Coronary artery (tissue), 2 donors: Measurements from ENCODE around the gene CHRD.

ENCODE experiments used
- DNase-seq: peaks from one replicate; pipeline ENCODE4 v3.0.0-alpha.2; 2017; ENCODE audit warnings: low spot score
- H3K27ac ChIP-seq, 2 donors: fragments of 200-600 bp; sonication (generic); one replicate each; pipeline ENCODE4 v1.5.1; 2016 to 2019
- H3K4me3 ChIP-seq: fragments of 200-600 bp; sonication (generic); 2 replicates; pipeline ENCODE4 v1.5.1; 2016; ENCODE audit warnings: mild to moderate bottlenecking, moderate library complexity
- CTCF ChIP-seq: fragments of 200-600 bp; sonication (generic); IDR thresholded peaks from one replicate; pipeline ENCODE4 v1.5.1; 2019; ENCODE audit warnings: antibody characterized with exemption

CHRD gene

DNA sequence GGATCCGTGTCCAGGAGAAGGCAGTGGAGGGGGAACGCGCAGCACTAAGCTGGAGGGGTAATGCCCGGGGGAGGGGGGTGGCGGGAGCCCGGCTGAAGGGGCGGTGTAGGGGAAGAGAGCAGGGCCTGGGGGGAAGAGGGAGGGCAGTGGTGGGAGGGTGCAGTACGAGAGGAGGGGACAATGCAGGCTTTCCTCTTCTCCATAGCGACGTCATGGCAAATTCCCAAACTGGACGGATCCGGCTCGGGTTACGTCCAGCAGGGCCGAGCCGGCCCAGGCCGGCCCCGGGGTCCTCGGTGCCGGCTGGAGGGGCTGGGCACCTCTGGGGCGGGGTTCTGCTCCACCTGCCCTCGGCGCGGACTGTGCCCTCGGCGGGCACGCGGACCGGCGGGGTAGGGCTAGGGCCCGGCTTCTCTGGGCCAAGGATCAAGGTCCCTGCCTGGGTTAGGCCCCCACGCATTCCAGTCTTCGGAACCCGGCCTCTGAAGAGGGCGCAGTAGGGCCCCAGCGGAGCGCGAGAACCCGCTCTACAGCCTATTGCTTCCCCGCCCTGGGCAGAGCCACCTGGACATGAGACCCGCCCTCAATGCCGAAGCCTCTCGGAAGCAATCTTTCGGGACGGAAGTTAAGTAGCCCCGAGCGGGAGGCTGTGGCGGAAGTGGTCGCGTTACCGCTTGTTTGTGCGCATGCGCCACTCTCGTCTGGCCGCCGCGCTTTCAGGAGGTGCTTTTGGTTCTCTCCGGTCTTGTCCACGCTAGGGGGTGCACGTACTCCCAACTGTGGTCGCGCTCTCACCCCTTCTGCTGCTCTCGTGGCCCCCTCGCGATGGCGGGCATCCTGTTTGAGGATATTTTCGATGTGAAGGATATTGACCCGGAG is 16.9 kb upstream of the CHRD start:
- no peak for TF ChIP-seq CTCF
- H3K27ac ChIP-seq = peak overlapping the region; percentile 92 to 100
- peak; percentile 96 for DNase-seq
- H3K4me3 ChIP-seq = peak overlapping the region; percentile 77

DNA sequence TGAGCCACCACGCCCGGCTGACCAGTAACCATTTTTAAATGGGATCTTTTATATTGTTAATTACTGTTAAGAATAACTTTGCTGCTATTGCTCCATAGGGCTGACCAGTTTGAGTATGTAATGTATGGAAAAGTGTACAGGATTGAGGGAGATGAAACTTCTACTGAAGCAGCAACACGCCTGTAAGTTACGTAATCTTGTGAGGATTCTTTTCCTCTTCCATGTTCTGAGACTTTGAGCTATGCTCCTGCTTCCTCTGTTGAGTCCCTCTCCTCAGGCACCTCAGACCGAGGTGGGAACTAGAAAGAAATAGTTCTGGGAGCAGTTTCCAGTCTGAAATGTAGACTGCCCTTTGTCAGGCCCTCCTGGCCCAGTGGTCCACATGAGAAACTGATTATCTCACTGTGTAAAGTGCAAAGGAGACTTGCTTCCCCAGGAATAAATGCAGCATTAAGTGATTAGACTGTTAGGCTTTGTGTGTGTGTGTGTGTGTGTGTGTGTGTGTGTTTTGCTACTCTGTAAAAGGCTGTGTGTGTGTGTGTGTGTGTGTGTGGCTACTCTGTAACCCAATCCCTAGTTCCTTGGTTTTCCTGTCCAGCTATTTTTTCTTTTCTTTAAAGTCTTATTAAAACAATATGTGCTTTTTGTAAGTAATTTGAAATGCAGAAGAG is 13.1 kb upstream of the CHRD start:
- Histone ChIP-seq H3K4me3 (no peak overlapping the region), H3K27ac (no peak overlapping the region)
- TF ChIP-seq CTCF = no peak
- no peak for DNase-seq

GRCh38 chr3:184368116-184368515 is 11.7 kb upstream of the CHRD start:
- no peak for TF ChIP-seq CTCF
- H3K27ac ChIP-seq = peak overlapping the region; percentile 4 to 76
- no peak overlapping the region for H3K4me3 ChIP-seq
- no peak for DNase-seq

DNA sequence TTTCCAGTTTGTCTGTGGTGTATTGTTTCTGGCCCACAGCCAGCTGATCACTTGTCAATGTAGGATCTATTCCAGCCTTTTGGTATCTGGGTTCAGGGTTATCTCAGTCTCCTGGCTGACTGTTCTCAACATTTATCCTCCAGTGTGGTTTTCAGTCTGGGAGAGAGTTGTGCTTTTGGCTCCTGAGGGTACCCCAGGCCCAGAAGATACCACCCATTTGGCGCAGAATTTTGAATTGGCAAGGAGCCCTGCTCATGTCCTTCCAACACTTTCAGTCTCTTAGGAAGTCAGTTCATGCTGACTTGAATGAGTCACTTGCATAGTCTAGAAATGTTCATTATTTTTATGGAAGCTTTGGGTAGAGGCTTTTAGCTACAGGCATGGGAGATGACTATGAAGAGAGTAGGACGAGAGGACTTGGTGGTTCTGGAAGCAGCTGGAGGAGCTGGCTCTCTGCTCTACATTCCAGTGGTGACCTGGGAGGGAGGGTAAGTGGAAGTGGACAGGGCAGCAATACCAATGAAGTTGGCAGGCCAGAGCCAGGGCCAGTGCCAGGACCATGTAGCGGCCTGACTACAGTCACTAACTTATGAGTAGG is 11.2 kb upstream of the CHRD start:
- TF ChIP-seq CTCF = no peak
- H3K27ac ChIP-seq = peak overlapping the region; percentile 54 to 76
- DNase-seq = no peak

DNA sequence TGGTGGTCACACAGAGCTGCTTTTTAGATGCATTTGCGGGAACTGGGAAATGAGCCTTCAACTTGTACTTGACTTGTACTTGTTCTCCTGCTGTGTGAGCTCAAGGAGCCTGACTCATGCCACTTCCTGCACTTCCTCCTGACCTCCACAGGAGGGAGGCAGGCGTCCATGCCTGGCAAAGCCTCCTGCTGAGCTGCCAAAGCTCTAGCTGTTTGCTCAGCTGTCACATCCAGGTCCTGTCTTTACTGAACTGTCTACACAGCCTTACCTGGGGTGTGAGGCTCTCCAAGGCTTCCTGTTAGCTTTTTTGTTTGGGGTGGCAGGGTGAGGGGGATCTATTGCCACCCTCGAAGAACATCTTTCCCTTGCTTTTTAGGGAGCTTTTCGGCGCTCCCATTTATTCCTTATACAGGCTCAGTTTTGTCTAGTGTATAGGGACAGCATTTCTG is 8.3 kb upstream of the CHRD start:
- Histone ChIP-seq H3K27ac (no peak overlapping the region), H3K4me3 (no peak overlapping the region)
- DNase-seq = no peak
- TF ChIP-seq CTCF = peak; percentile 72

More for the DNA sequence above, 11.2 kb upstream of the CHRD start:
- no peak overlapping the region for H3K4me3 ChIP-seq

- no peak overlapping the region for H3K4me3 ChIP-seq
- no peak for TF ChIP-seq CTCF
- H3K27ac ChIP-seq = no peak overlapping the region
- no peak for DNase-seq
These were observed 7.5 kb upstream of the CHRD start for GRCh38 chr3:184372296-184372821.
